CD4-positive, alpha-beta T cell treated with Interleukin-4 for 1 hour (primary cell): ENCODE results near the gene ECSIT.
A peak's percentile ranks its signal among the peaks of the same experiment; 100 is the strongest.
"Not testable (repeated sequence)": the region's sequence is repeated elsewhere in the genome, so short reads cannot be mapped to it uniquely, and the experiment has no call there.

Source experiments
- DNase-seq, 2 donors: peaks; one replicate each; pipeline ENCODE4 v3.0.0-alpha.2; 2020 to 2022

Gene ECSIT

DNA sequence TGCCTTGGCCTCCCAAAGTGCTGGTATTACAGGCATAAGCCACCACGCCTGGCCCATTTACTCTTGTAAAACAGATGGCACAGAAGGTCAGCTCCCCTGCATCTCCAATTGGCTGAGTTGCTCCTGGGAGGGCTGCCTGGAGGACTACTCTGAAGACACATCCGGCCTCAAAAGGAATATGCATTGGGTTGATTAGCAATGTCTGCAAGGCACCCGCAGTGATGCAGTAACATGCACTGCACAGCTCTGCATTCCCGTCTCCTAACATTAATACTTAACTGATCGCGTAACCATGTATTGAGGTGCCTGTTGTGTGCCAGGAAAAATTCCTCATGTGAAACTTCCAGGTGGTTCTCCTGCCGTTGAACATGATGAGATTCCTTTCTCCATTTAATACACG is 53.1 kb downstream of the ECSIT start:
- DNase-seq, result no peak

DNA sequence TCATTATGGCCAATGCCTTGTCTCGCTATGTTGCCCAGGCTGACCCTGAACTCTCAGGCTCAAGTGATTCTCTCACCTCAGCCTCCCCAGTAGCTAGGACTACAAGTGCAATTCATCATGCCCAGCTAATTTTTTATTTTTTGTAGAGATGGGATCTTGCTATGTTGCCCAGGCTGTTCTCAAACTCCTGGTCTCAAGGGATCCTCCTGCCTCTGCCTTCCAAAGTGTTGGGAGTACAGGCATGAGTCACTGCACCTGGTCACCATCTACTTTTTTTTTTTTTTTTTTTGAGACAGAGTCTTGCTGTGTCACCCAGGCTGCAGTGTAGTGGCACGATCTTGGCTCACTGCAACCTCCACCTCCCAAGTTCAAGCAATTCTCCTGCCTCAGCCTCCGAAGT is 53.6 kb downstream of the ECSIT start:
- not testable (repeated sequence) for DNase-seq

DNA sequence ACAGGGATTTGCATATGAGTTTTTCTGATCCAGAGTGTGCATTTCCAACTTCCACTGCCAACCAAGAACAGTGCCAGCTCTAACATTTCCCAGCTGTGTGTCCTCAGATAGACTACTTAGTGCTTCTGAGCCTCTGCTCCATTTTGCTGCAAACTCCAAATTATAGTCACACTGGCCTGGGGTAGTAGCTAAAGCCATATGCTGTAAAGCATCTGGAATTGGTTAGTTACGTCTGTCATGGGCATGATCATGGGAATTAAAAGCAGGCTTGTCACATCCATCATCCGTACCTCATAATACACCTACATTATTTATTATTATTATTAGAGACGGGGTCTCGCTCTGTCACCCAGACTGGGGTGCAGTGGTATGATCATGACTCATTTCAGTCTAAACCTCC is 55.2 kb downstream of the ECSIT start:
- no peak for DNase-seq

GRCh38 chr19:11468266-11468845 is 60.6 kb downstream of the ECSIT start:
- not testable (repeated sequence) for DNase-seq

GRCh38 chr19:11465600-11465999 is 63.3 kb downstream of the ECSIT start:
- no peak for DNase-seq

GRCh38 chr19:11464333-11465265 is 64.3 kb downstream of the ECSIT start:
- no peak for DNase-seq

- no peak for DNase-seq
Observed at GRCh38 chr19:11463391-11463790, 65.5 kb downstream of the ECSIT start.

DNA sequence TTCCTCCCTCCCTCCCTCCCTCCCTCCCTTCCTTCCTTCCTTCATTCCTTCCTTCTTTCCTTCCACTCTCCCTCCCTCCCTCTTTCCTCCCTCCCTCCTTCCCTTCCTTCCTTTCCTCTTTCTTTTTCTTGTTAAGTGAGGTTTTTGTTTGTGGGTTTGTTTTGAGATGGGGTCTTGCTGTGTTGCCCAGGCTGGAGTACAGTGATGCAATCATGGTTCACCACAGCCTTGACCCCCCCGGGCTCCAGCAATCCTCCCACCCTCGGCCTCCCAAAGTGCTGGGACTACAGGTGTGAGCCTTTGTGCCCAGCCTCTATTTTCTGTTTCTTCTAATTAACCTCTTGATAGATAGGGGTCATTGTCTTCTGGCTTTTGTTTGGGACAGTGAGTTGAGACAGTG is 67.5 kb downstream of the ECSIT start:
- no peak for DNase-seq

DNA sequence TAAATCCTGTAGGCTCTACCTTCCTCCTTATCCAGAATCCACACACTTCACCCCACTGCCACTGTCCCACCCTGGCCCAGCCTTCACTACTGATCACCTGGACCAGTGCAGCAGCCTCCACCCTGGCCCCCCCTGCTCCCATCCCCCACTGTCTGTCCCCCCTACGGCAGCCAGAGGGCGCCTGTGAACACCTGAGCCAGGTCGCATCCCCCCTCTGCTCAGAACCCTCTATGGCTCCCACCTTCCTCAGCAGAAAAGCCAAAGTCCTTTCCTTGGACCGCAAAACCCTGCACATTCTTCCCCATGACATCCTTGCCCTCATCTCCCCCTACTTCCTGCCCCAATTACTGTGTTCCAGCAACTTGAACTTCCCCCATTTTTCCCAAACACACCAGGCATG is 68.7 kb downstream of the ECSIT start:
- peak in 1 of 2 donors; percentile 13 for DNase-seq

DNA sequence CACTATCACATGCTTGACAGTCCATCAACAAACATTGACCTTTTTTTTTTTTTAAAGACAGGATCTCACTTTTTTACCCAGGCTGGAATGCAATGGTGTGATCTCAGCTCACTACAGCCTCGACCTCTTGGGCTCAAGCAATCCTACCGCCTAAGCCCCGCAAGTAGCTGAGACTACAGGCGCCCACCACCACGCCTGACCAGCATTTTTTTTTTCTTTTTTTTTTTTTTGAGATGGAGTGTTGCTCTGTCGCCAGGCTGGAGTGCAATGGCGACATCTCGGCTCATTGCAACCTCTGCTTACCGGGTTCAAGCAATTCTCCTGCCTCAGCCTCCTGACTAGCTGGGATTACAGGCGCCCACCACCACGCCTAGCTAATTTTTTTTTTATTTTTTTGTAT is 70.0 kb downstream of the ECSIT start:
- not testable (repeated sequence) for DNase-seq

GRCh38 chr19:11458236-11458900 is 70.6 kb downstream of the ECSIT start:
- no peak for DNase-seq

DNA sequence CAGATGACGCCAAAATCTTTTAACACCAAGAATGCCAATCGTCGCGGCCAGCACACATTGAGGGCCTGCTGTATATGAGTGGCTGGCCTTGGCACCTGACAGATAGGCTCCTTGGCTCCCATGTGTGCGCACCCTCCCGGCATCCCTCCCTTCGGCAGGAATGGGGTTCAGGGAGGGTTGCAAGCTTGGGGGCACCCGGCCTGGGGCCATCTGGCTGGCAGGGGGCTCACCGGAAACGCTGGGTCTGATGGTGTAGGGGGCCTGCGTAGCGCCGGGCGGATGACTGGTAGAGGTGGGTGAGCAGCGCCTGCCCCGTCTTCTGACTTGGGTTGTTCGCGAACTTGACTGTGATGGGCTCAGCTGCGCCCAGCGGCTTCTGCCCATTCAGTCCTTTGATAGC is 71.1 kb downstream of the ECSIT start:
- DNase-seq, result no peak

GRCh38 chr19:11457115-11457514 is 71.8 kb downstream of the ECSIT start:
- DNase-seq, result no peak

DNA sequence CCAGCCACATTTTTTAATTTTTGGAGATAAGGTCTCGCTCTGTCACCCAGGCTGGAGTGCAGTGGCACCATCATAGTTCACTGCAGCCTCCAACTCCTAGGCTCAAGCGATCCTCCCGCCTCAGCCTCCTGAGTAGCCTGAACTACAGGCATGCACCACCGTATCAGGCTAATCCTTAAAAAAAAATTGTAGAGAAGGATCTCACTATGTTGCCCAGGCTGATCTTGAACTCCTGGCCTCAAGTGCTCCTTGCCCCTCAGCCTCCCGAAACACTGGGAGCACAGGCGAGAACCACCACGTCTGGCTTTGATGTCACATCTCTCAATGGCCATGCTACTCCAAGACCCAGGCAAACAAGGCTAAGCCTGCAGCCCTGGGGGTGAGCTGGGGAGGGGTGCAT is 72.3 kb downstream of the ECSIT start:
- DNase-seq, result no peak
